SIG-M5 (cell line): ENCODE data around the gene GNGT2.

Experiments used
- DNase-seq: peaks from one replicate; lab custom pipeline; 2025; lab: John Stamatoyannopoulos, UW

Gene GNGT2

DNA sequence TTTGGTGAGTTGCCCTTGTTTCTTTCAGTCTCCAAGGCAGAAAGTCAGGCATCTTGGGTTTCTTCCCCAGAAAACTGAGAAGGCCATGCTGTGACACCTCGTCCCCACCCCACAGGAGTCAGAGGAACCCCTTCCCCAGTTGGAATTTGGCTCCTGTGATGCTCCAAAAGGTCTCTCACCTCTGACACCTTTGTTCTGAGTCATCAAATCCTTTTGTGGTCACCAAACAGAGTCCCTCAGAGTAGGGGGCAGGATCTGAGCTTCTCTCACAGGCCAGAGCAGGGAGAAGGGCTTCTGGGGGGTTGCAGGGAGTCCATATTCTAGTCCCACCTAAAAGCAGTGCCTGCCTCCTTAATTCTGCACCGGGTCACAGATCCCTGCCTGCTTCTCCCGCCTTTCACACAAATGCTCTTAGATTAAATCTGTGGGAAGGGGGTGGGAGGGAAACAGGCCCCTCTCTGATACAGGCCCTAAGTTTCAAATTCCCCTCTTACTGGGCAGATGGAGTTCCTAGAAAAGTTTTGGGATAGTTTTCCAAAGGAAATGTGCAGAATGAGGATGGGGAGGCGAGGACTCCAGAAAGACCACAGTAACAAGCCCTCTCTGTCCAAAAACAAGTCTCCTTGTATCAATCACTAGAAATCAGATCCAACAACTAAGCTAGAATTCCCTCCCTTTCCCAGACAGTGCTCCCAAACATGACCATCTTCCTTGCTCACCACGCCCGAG, 18.9 kb upstream of the GNGT2 start:
- no peak for DNase-seq

DNA sequence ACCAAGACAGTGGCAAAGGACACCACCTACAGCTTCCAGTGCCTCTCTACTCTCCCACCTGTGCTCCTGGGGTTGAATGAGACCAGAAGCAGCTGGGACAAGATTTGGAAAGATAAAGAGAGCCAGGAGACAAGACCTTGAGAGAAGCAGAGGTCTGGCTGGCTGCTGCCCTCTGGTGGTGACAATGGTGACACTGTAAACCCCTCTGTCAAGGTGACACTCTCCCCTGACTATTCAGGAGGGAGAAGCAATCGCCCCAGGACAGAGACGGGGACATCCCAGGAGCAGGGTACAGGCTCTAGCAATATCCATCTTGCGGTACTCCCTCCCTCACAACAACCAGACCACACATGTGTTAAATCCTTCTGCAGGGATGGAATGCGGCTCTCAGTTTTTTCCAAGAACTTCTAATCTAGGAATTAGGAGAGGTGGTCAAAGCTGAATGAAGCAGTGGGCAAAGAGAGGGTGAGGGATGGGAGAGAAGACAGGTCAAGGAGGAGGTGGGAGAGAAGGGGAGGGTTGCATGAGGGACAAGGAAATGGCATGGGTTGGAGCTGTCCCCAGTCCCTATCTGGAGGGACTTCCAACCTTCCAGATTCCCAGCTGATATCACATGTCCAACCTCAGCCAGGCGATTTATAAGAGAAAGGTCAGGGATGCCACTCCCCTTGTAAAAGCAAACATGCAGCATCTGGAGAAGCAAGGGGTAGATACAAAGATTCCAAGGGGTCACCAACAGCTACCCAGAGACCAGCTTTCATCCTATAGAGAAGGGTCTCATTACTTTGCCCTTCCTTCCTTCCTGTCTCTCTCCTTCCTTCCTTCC, 17.3 kb upstream of the GNGT2 start:
- DNase-seq, result no peak

GRCh38 chr17:49226771-49227435, 16.5 kb upstream of the GNGT2 start:
- DNase-seq, result no peak

DNA sequence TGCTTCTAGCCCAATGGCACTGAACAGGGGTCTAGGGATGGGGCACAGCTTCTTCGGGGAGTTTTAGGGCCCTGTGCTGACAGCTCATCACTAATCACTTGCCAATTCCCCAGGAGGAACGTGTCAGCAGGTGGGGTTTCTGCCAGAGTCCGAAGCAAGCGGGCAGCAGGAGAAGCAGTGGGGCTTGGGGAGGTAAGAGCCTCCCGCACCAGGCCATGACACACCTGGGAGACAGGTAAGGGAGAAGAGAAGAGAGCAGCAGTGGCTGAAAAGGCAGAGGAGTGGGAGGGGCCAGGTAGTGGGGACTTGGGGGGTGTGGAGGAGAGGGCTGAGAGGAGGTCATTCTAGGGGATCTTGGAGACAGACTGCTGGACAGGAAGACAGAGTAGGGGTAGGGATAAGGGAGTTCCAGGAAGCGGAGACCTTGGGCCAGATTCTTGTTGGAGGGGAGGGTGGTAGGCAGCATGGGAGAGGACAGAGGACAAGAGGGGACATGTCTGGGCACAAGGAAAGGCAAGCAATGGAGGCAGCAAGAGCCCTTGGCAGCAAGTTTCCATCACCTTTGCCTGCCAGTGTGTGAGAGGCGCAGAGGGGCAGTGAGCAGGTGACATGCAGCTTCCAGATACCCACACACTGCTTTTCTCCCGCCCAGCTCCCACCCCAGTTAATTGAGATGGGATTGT, 15.3 kb upstream of the GNGT2 start:
- no peak for DNase-seq

DNA sequence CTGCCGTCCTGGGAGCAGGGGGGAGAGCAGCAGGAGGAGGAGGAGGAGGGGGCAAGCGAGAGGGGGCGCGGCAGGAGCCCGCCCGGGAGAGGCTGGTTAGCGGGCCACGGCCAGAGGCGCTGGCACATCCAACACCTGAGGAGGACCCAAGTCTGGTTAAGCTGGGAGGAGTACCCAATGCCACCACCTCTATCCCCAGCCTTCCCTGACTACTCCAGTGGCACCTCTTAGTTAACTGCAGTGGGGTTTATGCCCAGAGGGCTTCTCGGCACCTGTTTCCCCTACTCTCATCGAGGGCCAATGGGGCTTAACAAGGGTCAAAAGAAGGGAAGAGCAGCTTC, 14.6 kb upstream of the GNGT2 start:
- DNase-seq, result no peak

DNA sequence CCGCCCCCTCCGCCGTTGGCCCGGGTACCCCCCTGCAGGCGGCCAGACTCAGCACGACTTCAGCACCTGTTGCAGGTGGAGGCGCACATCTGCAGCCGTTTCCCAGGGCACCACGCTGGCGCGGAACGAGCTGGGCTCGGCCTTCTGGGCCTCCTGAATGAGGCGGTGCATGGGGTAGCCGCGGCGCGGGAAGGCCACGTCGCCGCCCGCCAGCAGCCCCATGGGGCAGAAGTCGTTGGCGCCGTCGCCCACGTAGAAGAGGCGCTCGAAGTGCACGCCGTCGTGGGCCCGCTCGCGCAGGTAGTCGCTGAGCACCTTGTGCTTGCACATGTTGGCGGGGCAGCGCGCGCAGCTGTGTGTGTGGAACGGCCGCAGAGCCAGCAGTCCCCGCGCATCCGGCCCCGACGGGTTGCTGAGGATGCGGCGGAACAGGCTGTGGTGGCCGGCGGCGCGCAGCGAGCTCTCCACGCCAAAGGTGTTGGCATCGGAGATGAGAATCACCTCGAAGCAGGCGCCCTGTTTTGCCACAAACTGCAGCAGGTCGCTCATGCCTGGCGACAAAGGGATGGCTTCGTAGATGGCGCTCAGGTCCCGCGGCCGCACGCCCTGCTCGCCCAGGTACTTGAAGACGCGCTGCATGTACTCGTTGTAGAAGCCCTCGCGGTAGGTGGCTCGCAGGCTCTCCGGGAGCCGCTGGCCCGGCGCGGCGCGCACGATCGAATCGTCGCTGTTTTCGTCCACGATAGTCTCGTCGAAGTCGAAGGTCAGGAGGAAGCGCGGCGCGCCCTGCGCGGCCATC, 14.0 kb upstream of the GNGT2 start:
- no peak for DNase-seq

DNA sequence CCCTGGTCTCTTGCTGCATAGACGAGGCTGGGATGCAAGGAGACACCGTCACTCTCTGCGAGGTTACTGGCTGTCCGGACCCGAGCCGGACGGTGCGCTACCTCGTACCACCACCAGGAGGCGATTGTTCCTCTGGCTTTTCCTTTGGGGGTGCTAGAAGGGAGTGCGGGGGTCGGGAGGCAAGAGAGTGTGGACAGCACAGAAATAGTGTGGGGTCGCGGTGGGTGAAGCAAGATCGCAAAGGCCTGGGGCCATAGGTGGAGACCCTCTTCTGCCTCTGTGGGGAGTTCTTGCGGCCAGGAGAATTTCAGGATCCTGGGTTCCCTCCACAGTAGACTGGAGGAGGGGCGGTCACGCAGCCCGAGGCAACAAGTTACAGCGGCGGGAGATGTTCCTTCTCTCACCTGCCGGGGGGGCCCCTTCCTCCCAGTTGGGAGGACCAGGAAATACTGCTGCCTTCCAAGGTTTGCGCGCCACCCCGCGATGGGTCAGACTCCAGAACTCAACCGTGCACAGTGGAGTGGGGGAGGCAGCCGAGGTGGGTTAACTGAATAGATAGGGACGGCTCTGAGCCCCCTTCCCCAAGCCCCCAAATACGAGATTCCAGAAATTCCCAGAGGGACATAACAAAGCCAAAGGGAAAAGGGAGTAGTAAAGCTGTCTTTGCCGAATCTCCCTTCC, 13.3 kb upstream of the GNGT2 start:
- no peak for DNase-seq

DNA sequence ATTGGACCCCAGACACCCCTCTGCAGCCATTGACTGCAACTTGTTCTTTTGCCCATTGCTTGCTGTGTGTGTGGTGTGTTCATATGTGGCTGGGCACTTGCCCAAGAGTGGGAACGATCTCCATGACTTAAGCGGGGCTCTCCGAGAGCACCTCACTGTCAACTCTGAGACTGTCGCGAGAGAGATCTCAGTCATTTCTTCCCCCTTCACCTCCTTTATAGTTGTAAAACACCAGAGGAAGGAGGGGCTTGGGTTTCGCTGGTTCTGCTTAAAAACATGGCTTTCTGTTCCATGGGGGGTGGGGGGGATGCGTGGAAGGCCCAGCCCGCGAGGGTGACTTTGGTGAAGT, 12.8 kb upstream of the GNGT2 start:
- DNase-seq, result no peak

- no peak for DNase-seq
These were observed 9.6 kb upstream of the GNGT2 start for GRCh38 chr17:49219987-49220386.

DNA sequence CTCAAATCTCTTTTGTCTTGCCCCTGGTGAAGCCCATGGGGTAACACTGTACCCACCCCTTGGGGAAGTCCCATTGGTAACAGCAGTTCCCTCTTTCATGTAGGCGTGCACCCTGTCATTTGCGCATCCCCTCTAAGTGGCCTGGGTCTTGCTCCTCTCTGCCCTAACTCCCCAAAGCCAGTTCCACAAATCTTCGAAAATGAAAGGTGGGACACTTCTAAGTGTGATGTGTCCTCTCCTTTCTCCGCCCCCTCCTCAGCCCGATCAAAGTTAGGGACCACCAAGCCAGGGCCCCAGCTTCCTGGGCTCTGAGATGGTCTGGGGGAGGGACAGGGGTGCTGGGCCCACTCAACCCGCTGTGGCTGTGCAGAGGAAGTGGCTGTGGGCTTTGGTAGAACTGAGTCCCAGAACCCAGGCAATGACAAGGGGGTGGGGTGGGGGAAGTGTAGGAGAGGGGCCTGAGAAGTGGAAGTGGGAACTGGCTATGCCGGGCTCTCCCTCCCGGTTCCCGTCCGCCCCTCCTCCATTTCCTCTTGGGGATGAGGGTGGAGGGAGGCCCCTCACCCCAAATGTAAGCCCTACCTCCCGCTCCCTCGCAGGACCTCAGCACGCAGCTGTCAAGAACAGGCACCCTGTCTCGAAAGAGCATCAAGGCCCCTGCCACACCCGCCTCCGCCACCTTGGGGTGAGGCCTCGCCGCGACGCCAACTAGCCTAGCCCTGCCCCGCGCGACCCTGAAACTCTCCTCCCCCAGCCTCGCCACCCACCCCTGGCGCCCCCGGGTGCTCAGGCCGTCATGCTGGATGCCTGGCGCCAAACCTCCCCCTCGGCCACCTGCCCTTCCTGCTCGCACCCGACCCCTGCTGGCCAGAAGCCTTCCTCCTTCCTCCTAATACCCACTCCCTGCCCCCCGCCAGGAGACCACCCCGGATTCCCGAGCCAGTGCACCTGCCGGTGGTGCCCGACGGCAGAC, 8.9 kb upstream of the GNGT2 start:
- DNase-seq, result no peak

GRCh38 chr17:49217651-49218413, 7.5 kb upstream of the GNGT2 start:
- no peak for DNase-seq

GRCh38 chr17:49216953-49217650, 6.7 kb upstream of the GNGT2 start:
- no peak for DNase-seq

DNA sequence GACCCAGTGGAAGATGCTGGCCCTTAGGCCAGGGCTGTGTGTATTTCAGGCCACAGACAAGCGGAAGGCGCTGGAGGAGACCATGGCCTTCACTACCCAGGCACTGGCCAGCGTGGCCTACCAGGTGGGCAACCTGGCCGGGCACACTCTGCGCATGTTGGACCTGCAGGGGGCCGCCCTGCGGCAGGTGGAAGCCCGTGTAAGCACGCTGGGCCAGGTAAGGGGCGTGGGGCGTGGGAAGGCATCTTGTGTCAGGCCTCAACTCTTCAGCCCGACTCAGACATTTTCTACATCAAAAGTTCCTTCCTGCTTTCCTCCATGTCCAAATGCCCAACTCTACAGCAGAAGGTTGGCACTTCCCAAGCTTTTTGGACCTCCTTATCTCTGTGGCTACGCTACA, 6.1 kb upstream of the GNGT2 start:
- DNase-seq, result no peak

- DNase-seq, result no peak
These were observed 4.4 kb upstream of the GNGT2 start for GRCh38 chr17:49214676-49215360.

GRCh38 chr17:49213847-49214246, 3.5 kb upstream of the GNGT2 start:
- DNase-seq, result no peak

DNA sequence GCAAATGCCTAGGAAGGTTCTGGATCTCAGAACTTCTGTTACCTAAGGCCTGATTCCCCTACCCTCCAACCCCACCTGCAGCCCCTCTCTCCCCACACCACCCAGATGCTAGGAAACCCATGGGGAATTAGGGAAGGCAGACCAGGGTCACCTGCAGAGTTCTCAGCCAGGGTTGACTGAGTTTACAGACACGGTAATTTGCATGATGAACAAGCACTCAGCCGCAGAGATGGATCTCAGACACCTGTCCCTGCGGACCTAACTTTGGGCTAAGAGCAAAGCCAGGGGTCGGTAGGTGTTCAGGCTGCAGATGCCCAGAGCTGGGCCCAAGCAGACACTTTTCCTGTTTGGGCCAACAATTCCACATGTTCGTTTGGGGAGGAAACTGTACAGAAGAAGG, 3.0 kb upstream of the GNGT2 start:
- DNase-seq, result no peak

- no peak for DNase-seq
These were observed 1.3 kb downstream of the GNGT2 start for GRCh38 chr17:49209061-49209571.

GRCh38 chr17:49204516-49204915, 5.9 kb downstream of the GNGT2 start:
- no peak for DNase-seq
